Neural progenitor cell (in vitro differentiated cells): Measurements from ENCODE around the gene REC114. TPM values are rescaled to one million over a fixed set of nuclear protein-coding genes. Genes with fewer than 3 reads are reported as not detected.

Experiments
- DNase-seq: peaks from one replicate; pipeline ENCODE4 v3.0.0-alpha.2; 2016; ENCODE audit warnings: low spot score
- H2AFZ ChIP-seq: fragments of 200-600 bp; sonication (generic); replicated peaks from 2 replicates; pipeline ENCODE4 v1.6.1; 2016; ENCODE audit warnings: antibody characterized with exemption
- H3F3A ChIP-seq: fragments of 200-600 bp; sonication (generic); 2 replicates; pipeline ENCODE4 v1.6.1; 2016; ENCODE audit warnings: antibody characterized with exemption, low read depth
- H3K27ac ChIP-seq: fragments of 200-600 bp; sonication (generic); 2 replicates; pipeline ENCODE4 v1.5.1; 2016; ENCODE audit warnings: mild to moderate bottlenecking
- H3K27me3 ChIP-seq: fragments of 200-600 bp; sonication (generic); 2 replicates; pipeline ENCODE4 v1.6.1; 2016; ENCODE audit warnings: mild to moderate bottlenecking, moderate library complexity
- H3K36me3 ChIP-seq: fragments of 200-600 bp; sonication (generic); 2 replicates; pipeline ENCODE4 v1.5.1; 2016
- H3K4me1 ChIP-seq: fragments of 200-600 bp; sonication (generic); 2 replicates; pipeline ENCODE4 v1.6.1; 2016; ENCODE audit warnings: mixed run types
- H3K4me2 ChIP-seq: fragments of 200-600 bp; sonication (generic); 2 replicates; pipeline ENCODE4 v1.6.1; 2016
- H3K4me3 ChIP-seq: fragments of 200-600 bp; sonication (generic); 2 replicates; pipeline ENCODE4 v1.5.1; 2016
- H3K79me2 ChIP-seq: fragments of 200-600 bp; sonication (generic); 2 replicates; pipeline ENCODE4 v1.6.1; 2016; ENCODE audit warnings: low read depth
- H3K9ac ChIP-seq: fragments of 200-600 bp; sonication (generic); 2 replicates; pipeline ENCODE4 v1.6.1; 2016
- H3K9me3 ChIP-seq: fragments of 200-600 bp; sonication (generic); 2 replicates; pipeline ENCODE4 v1.5.1; 2016; ENCODE audit warnings: low read depth
- H4K20me1 ChIP-seq: fragments of 200-600 bp; sonication (generic); 2 replicates; pipeline ENCODE4 v1.6.1; 2016; ENCODE audit warnings: low read depth
- H3K27ac Mint-ChIP-seq: 3 replicates; pipeline ENCODE4 v1.8.0; 2021; ENCODE audit warnings: mixed read lengths
- H3K27me3 Mint-ChIP-seq: 2 replicates; pipeline ENCODE4 v1.8.0; 2022; ENCODE audit warnings: low read depth, mild to moderate bottlenecking, inconsistent platforms, moderate library complexity, mixed read lengths; ENCODE audit not compliant: insufficient read depth
- H3K36me3 Mint-ChIP-seq: 3 replicates; pipeline ENCODE4 v1.8.0; 2021; ENCODE audit warnings: mixed read lengths
- H3K4me1 Mint-ChIP-seq: 3 replicates; pipeline ENCODE4 v1.8.0; 2021; ENCODE audit warnings: mixed read lengths
- H3K4me3 Mint-ChIP-seq: 3 replicates; pipeline ENCODE4 v1.8.0; 2021; ENCODE audit warnings: mild to moderate bottlenecking, moderate library complexity, mixed read lengths
- H3K9me3 Mint-ChIP-seq: 3 replicates; pipeline ENCODE4 v1.8.0; 2020; ENCODE audit warnings: mixed read lengths
- EZH2 ChIP-seq: fragments of 200-600 bp; sonication (generic); IDR thresholded peaks from 2 replicates; pipeline ENCODE4 v1.6.1; 2017; ENCODE audit warnings: antibody characterized with exemption, mild to moderate bottlenecking, moderate library complexity
- EZH2phosphoT487 ChIP-seq: fragments of 200-600 bp; sonication (generic); IDR thresholded peaks from 2 replicates; pipeline ENCODE4 v1.6.1; 2017; ENCODE audit warnings: antibody characterized with exemption
- total RNA-seq: library from RNA; depleted of rRNA; stranded (reverse); fragments of >200 nt; gene quantifications from 2 replicates; pipeline ENCODE4 v1.2.3, GENCODE V29; 2015; ENCODE audit warnings: low replicate concordance
- TF ChIP-seq, protein P1 (sequence below): fragments of 200-600 bp; sonication (generic); IDR thresholded peaks from 2 replicates; pipeline ENCODE4 v1.5.1; 2017; ENCODE audit warnings: antibody characterized with exemption, mild to moderate bottlenecking

REC114 gene
- total RNA-seq, 1 donor from 2014 or later: not detected

DNA sequence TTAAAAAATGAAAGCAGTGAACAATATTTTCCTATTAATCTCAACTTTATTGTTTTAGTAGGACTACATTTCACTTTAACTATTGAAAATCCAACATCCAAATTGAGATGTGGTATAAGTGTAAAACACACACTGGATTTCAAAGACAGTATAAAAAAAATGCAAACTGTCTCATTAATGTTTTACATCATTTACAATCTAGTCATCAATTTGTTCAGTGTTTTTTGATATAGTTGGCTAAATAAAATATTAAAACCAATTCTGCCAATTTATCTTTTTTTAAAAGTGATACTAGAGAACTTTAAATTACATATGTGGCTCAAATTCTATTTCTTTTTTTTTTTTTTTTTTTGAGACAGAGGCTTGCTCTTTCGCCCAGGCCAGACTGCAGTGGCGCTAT lies 95.2 kb downstream of the REC114 start:
- Histone ChIP-seq H3K4me1 (no peaks in the 10 kb centered on the region), H3K27me3 (no peaks in the 10 kb centered on the region), H3K9ac (no peak overlapping the region), H2AFZ (no peak overlapping the region), H3K4me2 (no peak overlapping the region), H4K20me1 (no peaks in the 10 kb centered on the region), H3F3A (no peaks in the 10 kb centered on the region), H3K4me3 (no peak overlapping the region), H3K36me3 (no peaks in the 10 kb centered on the region), H3K27ac (no peak overlapping the region), H3K9me3 (no peaks in the 10 kb centered on the region), H3K79me2 (no peaks in the 10 kb centered on the region)
- no peaks in the 10 kb centered on the region for H3K36me3 Mint-ChIP-seq
- no peak for DNase-seq
- H3K27ac Mint-ChIP-seq: no peak overlapping the region
- H3K9me3 Mint-ChIP-seq: no peaks in the 10 kb centered on the region
- no peaks in the 10 kb centered on the region for H3K4me1 Mint-ChIP-seq
- H3K4me3 Mint-ChIP-seq: no peak overlapping the region
- TF ChIP-seq EZH2: no peak
- TF ChIP-seq, protein P1, sequence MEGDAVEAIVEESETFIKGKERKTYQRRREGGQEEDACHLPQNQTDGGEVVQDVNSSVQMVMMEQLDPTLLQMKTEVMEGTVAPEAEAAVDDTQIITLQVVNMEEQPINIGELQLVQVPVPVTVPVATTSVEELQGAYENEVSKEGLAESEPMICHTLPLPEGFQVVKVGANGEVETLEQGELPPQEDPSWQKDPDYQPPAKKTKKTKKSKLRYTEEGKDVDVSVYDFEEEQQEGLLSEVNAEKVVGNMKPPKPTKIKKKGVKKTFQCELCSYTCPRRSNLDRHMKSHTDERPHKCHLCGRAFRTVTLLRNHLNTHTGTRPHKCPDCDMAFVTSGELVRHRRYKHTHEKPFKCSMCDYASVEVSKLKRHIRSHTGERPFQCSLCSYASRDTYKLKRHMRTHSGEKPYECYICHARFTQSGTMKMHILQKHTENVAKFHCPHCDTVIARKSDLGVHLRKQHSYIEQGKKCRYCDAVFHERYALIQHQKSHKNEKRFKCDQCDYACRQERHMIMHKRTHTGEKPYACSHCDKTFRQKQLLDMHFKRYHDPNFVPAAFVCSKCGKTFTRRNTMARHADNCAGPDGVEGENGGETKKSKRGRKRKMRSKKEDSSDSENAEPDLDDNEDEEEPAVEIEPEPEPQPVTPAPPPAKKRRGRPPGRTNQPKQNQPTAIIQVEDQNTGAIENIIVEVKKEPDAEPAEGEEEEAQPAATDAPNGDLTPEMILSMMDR: no peak
- peaks cover 2% of the 10 kb centered on the region for H3K27me3 Mint-ChIP-seq

DNA sequence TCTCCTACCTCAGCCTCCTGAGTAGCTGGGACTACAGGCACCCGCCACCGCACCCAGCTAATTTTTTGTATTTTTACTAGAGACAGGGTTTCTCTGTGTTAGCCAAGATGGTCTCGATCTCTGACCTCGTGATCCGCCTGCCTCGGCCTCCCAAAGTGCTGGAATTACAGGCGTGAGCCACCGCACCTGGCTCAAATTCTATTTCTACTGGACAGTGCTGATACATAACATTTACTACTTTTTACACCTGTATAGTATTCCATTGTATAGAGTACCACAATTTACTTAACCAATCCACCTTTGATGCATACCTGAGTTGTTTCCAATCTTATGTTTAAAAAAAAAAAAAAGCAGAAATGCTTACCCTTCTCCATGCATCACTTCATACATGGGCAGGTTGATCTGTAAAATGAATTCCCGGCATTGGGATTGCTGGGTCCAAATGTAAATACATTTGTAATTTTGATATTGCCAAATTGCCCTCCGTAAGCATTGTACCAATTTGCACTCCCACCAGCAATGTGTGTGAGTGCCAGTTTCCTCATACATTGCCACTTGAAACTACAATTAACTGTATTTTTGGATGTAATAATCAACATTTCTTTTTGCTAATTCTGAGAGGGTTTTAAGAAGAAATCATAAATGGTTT lies 95.7 kb downstream of the REC114 start:
- TF ChIP-seq EZH2: no peak
- no peak for TF ChIP-seq EZH2phosphoT487
- TF ChIP-seq, protein P1: no peak

DNA sequence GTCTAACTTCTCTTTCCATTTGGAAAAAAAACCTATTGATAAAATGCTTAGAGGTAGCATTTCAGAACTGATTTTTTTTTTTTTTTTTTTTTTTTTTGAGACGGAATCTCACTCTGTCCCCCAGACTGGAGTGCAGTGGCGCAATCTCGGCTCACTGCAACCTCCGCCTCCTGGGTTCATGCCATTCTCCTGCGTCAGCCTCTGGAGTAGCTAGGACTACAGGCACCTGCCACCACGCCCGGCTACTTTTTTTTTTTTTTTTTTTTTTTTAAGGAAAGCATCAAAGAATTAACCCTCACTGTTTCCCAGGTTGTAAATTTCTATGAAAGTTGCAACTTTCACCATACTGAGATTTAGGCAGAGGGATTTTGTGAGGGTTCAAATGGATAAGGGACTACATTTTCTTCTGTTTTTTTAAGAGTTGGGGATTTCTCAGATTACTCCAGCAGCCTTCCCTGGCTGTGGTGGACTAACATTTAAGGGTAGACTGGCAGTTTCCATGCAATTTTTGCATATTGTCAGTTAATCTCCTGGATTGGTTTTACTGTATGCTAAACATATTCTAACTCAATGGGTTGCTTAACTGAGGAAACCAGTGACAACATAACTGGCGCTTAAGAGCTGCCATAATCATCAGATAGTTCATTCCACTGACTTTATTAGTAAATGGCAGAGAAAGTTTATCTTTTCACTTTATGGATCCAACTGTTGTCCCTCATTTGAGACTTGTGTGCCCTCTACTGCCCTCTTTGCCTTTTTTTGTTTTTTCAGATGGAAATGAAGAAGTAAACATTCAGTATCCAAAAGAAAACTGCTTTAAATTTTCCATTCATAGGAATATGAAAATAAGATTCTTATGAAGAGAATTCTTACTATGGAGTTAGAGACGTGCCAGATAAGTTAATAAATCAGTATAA lies 96.5 kb downstream of the REC114 start:
- no peaks in the 10 kb centered on the region for H3K4me1 Mint-ChIP-seq
- H4K20me1 ChIP-seq: no peaks in the 10 kb centered on the region
- H3K36me3 Mint-ChIP-seq: no peaks in the 10 kb centered on the region
- no peaks in the 10 kb centered on the region for H3K27me3 Mint-ChIP-seq
- H2AFZ ChIP-seq: no peak overlapping the region
- no peak overlapping the region for H3K4me3 ChIP-seq
- H3K4me3 Mint-ChIP-seq: no peak overlapping the region
- no peaks in the 10 kb centered on the region for H3K9me3 Mint-ChIP-seq
- no peak overlapping the region for H3K27ac Mint-ChIP-seq
- no peaks in the 10 kb centered on the region for H3K79me2 ChIP-seq
- TF ChIP-seq EZH2 (no peak), EZH2phosphoT487 (no peak)
- TF ChIP-seq, protein P1: no peak
- H3K4me1 ChIP-seq: no peaks in the 10 kb centered on the region
- H3K27ac ChIP-seq: no peak overlapping the region
- no peaks in the 10 kb centered on the region for H3F3A ChIP-seq
- no peaks in the 10 kb centered on the region for H3K36me3 ChIP-seq
- no peak for DNase-seq
- no peak overlapping the region for H3K4me2 ChIP-seq
- no peaks in the 10 kb centered on the region for H3K27me3 ChIP-seq
- no peak overlapping the region for H3K9ac ChIP-seq
- no peaks in the 10 kb centered on the region for H3K9me3 ChIP-seq

More for the DNA sequence above, 95.7 kb downstream of the REC114 start:
- no peak for DNase-seq
- Mint-ChIP-seq H3K27ac (no peak overlapping the region), H3K9me3 (no peaks in the 10 kb centered on the region), H3K36me3 (no peaks in the 10 kb centered on the region), H3K4me1 (no peaks in the 10 kb centered on the region), H3K4me3 (no peak overlapping the region), H3K27me3 (peaks cover 2% of the 10 kb centered on the region)
- no peak overlapping the region for H2AFZ ChIP-seq
- no peak overlapping the region for H3K9ac ChIP-seq
- H3K79me2 ChIP-seq: no peaks in the 10 kb centered on the region
- no peaks in the 10 kb centered on the region for H3K4me1 ChIP-seq
- no peak overlapping the region for H3K4me2 ChIP-seq
- no peaks in the 10 kb centered on the region for H3F3A ChIP-seq
- no peaks in the 10 kb centered on the region for H3K27me3 ChIP-seq
- H3K4me3 ChIP-seq: no peak overlapping the region
- no peaks in the 10 kb centered on the region for H3K36me3 ChIP-seq
- H4K20me1 ChIP-seq: no peaks in the 10 kb centered on the region
- no peaks in the 10 kb centered on the region for H3K9me3 ChIP-seq
- no peak overlapping the region for H3K27ac ChIP-seq
